Measurements from ENCODE around the gene EHD1.
A peak's percentile ranks its signal among the peaks of the same experiment; 100 is the strongest.
"Not testable (repeated sequence)": the region's sequence is repeated elsewhere in the genome, so short reads cannot be mapped to it uniquely, and the experiment has no call there.

EHD1 gene

GRCh38 chr11:64826062-64826461 is 52.4 kb downstream of the EHD1 start:
- no peak for DNase-seq
- in situ Hi-C loops (cut with HindIII; ENCODE audit: low pct_ligation_motif_present, low pct_unique_long_range_greater_than_20kb, low sequenced_read_pairs): no loop called here

GRCh38 chr11:64823568-64824119 is 54.8 kb downstream of the EHD1 start:
- in situ Hi-C loops (cut with HindIII; ENCODE audit: low pct_ligation_motif_present, low pct_unique_long_range_greater_than_20kb, low sequenced_read_pairs): no loop called here
- DNase-seq: no peak

GRCh38 chr11:64817476-64817875 is 60.9 kb downstream of the EHD1 start:
- no peak for DNase-seq
- in situ Hi-C loops (cut with HindIII; ENCODE audit: low pct_ligation_motif_present, low pct_unique_long_range_greater_than_20kb, low sequenced_read_pairs): no loop called here

- DNase-seq; in situ Hi-C loops (cut with HindIII; ENCODE audit: low pct_ligation_motif_present, low pct_unique_long_range_greater_than_20kb, low sequenced_read_pairs): not testable (repeated sequence)
These were observed 63.0 kb downstream of the EHD1 start for GRCh38 chr11:64815433-64815832.

- DNase-seq: no peak
- in situ Hi-C loops (cut with HindIII; ENCODE audit: low pct_ligation_motif_present, low pct_unique_long_range_greater_than_20kb, low sequenced_read_pairs): no loop called here
These were observed 63.7 kb downstream of the EHD1 start for GRCh38 chr11:64814712-64815187.

GRCh38 chr11:64813826-64814225 is 64.6 kb downstream of the EHD1 start:
- in situ Hi-C loops (cut with HindIII; ENCODE audit: low pct_ligation_motif_present, low pct_unique_long_range_greater_than_20kb, low sequenced_read_pairs): no loop called here
- DNase-seq: no peak

- DNase-seq: no peak
- in situ Hi-C loops (cut with HindIII; ENCODE audit: low pct_ligation_motif_present, low pct_unique_long_range_greater_than_20kb, low sequenced_read_pairs): no loop called here
These were observed 67.5 kb downstream of the EHD1 start for GRCh38 chr11:64810891-64811272.

- in situ Hi-C loops (cut with HindIII; ENCODE audit: low pct_ligation_motif_present, low pct_unique_long_range_greater_than_20kb, low sequenced_read_pairs): no loop called here
- DNase-seq: peak; percentile 93
These were observed 68.0 kb downstream of the EHD1 start, which contains the start of gene MEN1 for GRCh38 chr11:64810271-64810890. TSS of gene MEN1 (minus strand) at chr11:64810551. CDS start at chr11:64810109, 442 bp downstream.

- in situ Hi-C loops (cut with HindIII; ENCODE audit: low pct_ligation_motif_present, low pct_unique_long_range_greater_than_20kb, low sequenced_read_pairs): no loop called here
- DNase-seq: peak; percentile 5
These were observed 68.6 kb downstream of the EHD1 start for GRCh38 chr11:64809781-64810241.

GRCh38 chr11:64805481-64805880 is 72.9 kb downstream of the EHD1 start:
- in situ Hi-C loops (cut with HindIII; ENCODE audit: low pct_ligation_motif_present, low pct_unique_long_range_greater_than_20kb, low sequenced_read_pairs): no loop called here
- DNase-seq: no peak

- in situ Hi-C loops (cut with HindIII; ENCODE audit: low pct_ligation_motif_present, low pct_unique_long_range_greater_than_20kb, low sequenced_read_pairs): no loop called here
- DNase-seq: no peak
These were observed 73.8 kb downstream of the EHD1 start for GRCh38 chr11:64804346-64805210.

GRCh38 chr11:64803846-64804345 is 74.5 kb downstream of the EHD1 start:
- in situ Hi-C loops (cut with HindIII; ENCODE audit: low pct_ligation_motif_present, low pct_unique_long_range_greater_than_20kb, low sequenced_read_pairs): no loop called here
- DNase-seq: no peak

GRCh38 chr11:64803158-64803845 is 75.1 kb downstream of the EHD1 start, which contains the start of gene MAP4K2:
TSS of gene MAP4K2 (minus strand) at chr11:64803214. CDS start at chr11:64803149, 65 bp downstream.
- in situ Hi-C loops (cut with HindIII; ENCODE audit: low pct_ligation_motif_present, low pct_unique_long_range_greater_than_20kb, low sequenced_read_pairs): no loop called here
- DNase-seq: peak; percentile 83

GRCh38 chr11:64802370-64803157 is 75.9 kb downstream of the EHD1 start:
- no peak for DNase-seq
- in situ Hi-C loops (cut with HindIII; ENCODE audit: low pct_ligation_motif_present, low pct_unique_long_range_greater_than_20kb, low sequenced_read_pairs): no loop called here

Data from ACHN (cell line).